ENCODE data around the gene OSCP1.

OSCP1 gene

GRCh38 chr1:36400825-36401601 is 49.2 kb downstream of the OSCP1 start:
- DNase-seq = no peak

- no peak for DNase-seq
Measured at GRCh38 chr1:36400514-36400824, 49.8 kb downstream of the OSCP1 start.

- no peak for DNase-seq
Measured at GRCh38 chr1:36398370-36398977, 51.8 kb downstream of the OSCP1 start.

DNA sequence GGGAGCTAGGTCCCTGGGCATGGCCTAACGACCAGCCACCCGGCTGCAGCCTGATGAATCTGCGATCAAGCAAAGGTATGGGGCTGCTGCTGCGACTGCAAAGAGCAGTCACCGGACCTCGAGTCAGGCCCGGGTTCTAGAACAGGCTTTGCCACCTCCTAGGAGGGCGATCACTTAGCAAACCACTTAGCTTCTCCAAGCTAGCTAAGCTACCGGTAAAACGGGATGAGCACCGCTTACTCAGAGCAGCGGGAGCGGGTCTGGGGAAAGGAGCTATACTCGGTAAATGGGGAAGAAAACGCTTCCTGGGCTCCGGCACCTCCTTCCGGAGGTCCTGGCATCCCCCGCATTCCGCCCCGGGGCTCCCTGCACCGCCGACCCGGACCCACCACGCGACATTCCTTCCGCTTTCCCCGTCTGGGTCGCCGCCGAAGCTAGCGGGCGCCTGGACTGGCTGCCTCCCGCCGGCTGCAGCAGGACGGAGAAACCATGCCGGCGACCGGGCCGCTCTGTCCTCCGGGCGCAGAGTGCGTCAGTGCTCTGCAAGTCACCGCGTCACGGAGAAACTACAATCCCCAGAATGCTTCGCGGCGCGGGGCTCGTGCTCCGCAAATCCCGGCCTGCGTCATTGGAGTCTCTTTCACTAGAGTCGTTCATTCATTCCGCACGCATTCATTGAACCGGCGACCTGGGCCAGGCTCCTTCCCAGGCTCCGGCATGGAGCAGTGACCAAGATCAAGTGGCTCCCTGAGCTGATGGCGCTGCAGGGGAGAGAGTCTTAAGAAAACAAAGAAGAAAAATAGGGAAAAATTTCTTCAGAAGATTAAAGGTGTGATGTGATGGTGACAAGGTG is 52.6 kb downstream of the OSCP1 start, which contains the start of gene LSM10:
Gene LSM10, minus strand, starts transcription at position 531 of the 853 bp plus-strand sequence. CDS start 3,779 bp downstream, outside the sequence.
- DNase-seq = peak; percentile 88

DNA sequence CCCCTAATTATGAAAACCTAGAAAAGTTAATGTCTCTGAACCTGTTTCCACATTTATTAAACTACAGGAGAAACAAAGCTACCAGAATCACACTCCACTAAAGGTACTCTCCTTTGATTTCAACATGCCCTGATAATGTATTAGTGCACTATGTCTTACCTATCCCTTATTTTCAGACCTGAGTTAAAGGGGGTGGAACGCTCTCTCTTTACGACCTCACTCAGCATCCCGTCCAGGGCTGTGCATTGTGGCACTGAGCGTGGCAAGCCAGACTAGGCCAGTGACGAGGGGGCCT is 53.2 kb downstream of the OSCP1 start:
- DNase-seq = no peak

DNA sequence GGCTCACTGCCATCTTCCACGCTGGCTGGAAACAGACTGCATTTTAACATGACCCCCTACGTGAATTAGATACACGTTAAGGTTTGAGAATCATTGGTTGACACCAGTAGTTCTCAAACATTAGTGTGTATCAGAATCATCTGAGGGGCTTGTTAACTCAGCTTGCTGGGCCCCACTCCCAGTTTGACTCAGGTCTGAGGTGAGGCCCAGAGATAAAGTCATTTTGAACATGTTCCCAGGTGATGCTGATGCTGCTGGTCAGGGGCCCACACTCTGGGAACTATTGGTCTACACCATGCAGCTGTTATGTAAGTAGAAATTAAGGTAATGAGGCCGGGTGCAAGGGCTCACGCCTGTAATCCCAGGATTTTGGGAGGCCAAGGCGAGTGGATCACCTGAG is 53.9 kb downstream of the OSCP1 start:
- no peak for DNase-seq

- DNase-seq = no peak
Measured at GRCh38 chr1:36393686-36394085, 56.6 kb downstream of the OSCP1 start.

GRCh38 chr1:36392836-36393235 is 57.4 kb downstream of the OSCP1 start:
- DNase-seq = no peak

DNA sequence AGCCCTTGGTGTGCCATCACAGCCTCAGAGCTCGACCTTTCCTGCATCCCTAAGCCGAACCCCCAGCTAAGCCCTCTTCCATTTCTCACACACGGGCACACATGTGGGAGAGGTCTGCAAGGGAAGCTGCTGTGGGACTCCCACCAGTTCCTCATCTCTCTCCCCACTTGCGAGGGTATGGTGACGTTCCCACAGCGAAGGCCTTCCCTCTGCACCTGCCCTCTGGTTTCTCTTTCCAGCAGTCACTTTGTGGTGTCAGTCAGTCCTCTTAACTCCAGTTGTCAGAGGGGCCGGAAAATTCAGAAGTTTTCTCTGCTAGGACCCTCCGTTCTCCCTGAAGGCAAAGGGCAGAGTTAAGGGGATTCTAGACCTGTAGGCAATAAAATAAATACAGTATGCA is 59.0 kb downstream of the OSCP1 start:
- no peak for DNase-seq

- no peak for DNase-seq
Measured at GRCh38 chr1:36390411-36390810, 59.8 kb downstream of the OSCP1 start.

GRCh38 chr1:36389999-36390398 is 60.3 kb downstream of the OSCP1 start:
- no peak for DNase-seq

- no peak for DNase-seq
Measured at GRCh38 chr1:36389261-36389660, 61.0 kb downstream of the OSCP1 start.

- no peak for DNase-seq
Measured at GRCh38 chr1:36387141-36387949, 62.9 kb downstream of the OSCP1 start.

DNA sequence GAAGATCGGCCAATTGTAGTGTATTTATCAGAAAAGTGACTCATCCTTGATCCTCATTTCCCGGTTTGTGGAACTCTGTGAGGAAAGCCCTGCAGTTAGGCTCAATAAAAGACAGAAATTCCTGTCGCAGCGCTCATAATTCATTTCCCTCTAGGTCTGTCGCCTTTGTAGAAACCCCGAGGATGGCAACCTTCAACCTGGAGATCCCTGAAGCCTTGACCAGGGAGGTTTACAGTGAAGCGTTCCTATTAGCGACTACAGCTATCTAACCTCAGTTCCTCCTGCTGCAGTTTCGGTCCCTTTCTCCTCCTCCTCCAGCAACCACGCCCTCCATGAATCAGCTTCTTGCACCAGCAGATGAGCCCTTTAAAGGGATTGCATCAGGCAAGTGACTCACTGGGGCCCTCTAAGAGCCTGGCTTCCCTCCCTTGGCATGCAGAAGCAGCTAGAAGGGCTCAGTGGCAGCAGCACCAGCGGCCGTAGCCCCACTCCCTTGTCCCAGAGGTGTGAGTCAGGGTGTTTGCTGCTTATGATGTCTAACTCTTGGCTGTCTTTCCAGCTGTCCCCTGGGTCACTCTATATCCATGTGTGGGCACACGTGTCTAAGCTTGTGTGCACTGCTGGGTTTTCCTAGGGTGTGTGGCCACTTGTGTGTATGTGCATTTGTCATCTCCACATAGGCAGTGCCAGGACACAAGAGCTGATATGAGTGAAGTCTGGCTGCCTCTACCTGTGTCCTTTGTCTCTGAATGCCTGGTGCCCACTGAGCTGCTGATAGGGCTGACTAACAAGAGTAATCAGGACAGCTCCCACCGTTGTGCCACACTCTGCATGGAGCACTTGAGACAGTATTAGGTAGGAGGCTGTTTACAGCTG is 63.7 kb downstream of the OSCP1 start:
- DNase-seq = peak; percentile 77

DNA sequence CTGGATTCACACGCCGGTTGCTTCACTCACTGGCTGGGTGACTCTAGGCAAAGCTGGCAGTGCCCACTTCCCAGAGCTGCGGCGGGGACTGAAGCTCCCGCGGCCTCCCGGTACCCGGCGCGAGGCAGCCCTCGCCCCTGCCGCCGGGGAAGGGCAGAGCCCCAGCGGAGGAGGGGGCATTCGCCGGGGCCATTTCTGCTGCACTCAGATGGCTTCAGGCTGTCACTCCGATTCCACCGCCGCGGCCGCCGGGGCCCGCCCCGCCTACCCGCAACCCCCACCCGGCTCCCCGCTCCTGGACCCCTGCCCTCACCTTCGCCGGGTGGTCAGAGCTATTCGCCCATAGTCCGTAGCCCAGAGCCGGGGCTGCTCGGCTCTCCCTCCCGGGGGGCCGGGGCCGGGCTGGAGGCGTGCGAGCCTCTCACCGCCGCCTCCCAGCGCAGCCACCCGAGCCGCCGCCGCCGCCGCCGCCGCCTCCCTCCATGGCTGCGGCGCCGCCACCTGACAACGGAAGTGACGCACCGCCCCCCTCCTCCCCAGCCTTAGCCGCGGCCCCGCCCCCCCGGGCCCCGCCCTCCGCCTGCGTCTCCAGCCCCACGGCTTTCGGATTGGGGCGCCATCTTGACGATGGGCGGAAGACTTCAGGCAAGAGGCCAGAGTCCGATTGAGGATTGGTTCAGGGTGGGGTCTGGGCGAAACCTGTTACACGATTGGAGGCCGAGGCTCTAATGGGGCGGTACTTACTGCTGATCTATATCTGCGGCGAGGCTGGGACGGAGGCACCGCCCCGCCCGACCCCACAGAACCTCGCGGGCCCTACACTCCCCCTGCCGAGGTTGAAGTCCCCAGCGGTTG is 64.6 kb downstream of the OSCP1 start, which contains the start of gene STK40:
Gene STK40, minus strand, starts transcription at position 515 of the 855 bp plus-strand sequence. CDS start 24,592 bp downstream, outside the sequence.
- DNase-seq = peak; percentile 99

DNA sequence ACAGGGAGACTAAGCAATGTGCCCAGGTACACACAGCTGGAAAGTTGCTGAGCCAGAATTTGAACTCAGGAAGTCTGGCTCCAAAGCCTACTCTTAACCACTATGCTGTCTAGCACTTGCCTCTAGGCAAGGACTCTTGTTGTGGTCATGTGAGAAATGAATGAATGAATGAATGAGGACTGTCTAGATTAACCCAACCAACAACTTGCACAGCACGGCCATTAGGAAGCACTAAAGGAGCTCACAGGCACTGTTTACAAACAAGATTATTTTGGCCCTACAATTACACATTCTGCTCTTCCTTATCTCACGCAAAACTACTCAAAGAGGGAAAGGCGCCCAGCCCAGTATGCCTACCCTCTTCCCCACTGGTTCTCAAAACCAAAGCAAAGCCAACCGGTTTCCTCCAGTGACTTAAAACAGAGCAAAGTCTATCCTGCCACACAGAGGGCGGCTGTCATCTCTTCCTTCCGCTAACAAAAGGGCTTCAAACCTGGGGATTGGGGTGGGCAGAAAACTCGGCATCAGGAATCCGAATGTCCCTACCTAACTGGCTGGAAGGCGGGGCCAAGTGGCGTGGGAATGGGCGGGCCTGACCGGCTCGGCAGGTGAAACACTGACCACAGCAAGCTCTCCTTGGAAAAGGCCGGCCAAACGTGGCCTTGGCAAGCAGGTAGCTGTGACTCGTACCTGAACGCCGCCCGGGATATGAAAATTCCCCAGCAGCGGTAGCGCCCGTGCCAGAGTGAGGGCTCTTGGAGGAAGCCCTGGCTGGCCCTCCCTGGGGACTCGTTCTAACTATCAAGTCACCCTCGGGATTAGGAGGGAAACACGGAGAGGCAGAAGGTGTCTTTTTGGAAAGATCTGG is 65.5 kb downstream of the OSCP1 start:
- DNase-seq = peak; percentile 30

- DNase-seq = no peak
Measured at GRCh38 chr1:36383240-36383639, 67.0 kb downstream of the OSCP1 start.

- DNase-seq = no peak
Measured at GRCh38 chr1:36382669-36383068, 67.6 kb downstream of the OSCP1 start.

DNA sequence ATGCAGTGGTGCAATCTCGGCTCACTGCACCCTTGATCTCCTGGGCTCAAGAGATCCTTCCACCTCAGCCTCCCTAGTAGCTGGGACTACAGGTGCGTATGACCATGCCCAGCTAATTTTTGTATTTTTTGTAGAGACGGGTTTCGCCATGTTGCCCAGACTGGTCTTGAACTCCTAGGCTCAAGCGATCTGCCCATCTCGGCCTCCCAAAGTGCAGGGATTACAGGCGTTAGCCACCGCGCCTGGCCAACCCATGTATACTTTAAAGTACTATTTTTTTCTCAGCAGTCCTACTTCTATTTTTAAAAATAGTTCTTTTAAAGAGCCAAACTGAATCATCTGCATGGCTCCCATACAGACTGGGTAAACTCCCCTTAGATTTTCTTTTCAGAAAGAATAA is 68.0 kb downstream of the OSCP1 start:
- DNase-seq = no peak

DNA sequence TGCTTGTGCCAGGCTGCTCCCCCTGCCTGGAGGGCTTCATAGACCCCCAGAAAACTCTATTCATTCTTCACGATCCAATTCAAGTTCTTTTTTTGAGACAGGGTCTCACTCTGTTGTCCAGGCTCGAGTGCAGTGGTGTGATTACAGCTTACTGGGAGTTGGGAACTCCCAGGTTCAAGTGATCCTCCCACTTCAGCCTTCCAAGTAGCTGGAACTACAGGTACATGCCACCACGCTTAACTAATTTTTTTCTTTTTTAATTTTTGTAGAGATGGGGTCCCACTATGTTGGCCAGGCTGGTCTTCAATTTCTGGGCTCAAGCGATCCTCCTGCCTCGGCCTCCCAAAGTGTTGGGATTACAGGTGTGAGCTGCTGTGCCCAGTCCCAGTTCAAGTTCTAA is 68.8 kb downstream of the OSCP1 start:
- DNase-seq = no peak

Measured in T-helper 9 cell (primary cell).